GM23248 (cell line): Measurements from ENCODE around the gene LANCL1.

Experiments
- EZH2 ChIP-seq: fragments of 200-600 bp; sonication (generic); IDR thresholded peaks from 2 replicates; pipeline ENCODE4 v1.6.1; 2018; ENCODE audit warnings: antibody characterized with exemption, mild to moderate bottlenecking; ENCODE audit not compliant: insufficient read depth, poor library complexity, severe bottlenecking
- EZH2phosphoT487 ChIP-seq: fragments of 200-600 bp; sonication (generic); IDR thresholded peaks from 2 replicates; pipeline ENCODE4 v1.6.1; 2018; ENCODE audit warnings: antibody characterized with exemption, moderate library complexity, mild to moderate bottlenecking, low read depth; ENCODE audit not compliant: insufficient read depth

- TF ChIP-seq EZH2phosphoT487 (no peak), EZH2 (no peak)
Measured at GRCh38 chr2:210445732-210446131, 30.8 kb downstream of the LANCL1 start.
